ENCODE data around the gene AFAP1L2. TPM values are rescaled to one million over a fixed set of nuclear protein-coding genes. Genes with fewer than 3 reads are reported as not detected.

Gene AFAP1L2
- total and polyA plus RNA-seq, 2 donors (not counting 1 experiment from before 2014, with no cell fraction given), result 4.7 to 4.9 TPM

GRCh38 chr10:114432566-114433093 is 28.3 kb upstream of the AFAP1L2 start:
- ChIA-PET CTCF (interaction anchor here (0.5 to 1.2 kb wide), 2 partner anchors 129 to 308 kb away, joined by 3 to 4 read pairs; no protein-coding TSS in a partner anchor), POLR2A (no interaction called here)
- intact Hi-C loops (cut with micrococcal nuclease), result loop anchor here (10.0 kb wide), 1 partner anchor 128 kb away; no protein-coding TSS in a partner anchor
- ATAC-seq (ENCODE audit: low read depth) (no peak), DNase-seq (no peak)
- H3K9me3 Mint-ChIP-seq (ENCODE audit: insufficient read depth), result no peaks in the 10 kb centered on the region
- no peak overlapping the region for H3K9ac ChIP-seq (ENCODE audit: low read length)
- TF ChIP-seq CTCF (IDR thresholded peaks at IDR 0.05) (no peak), EZH2 (IDR thresholded peaks at IDR 0.05; ENCODE audit: borderline replicate concordance, insufficient read depth, low read depth, low read length, poor library complexity, severe bottlenecking) (no peak)
- H3K4me3 ChIP-seq (ENCODE audit: control extremely low read depth in 1 of 5, extremely low read depth in 1 of 5, insufficient read depth in 1 of 5, low read depth in 2 of 5, low read length in 4 of 5), result no peak overlapping the region
- no peaks in the 10 kb centered on the region for H3K4me1 Mint-ChIP-seq
- no peaks in the 10 kb centered on the region for H3K27me3 Mint-ChIP-seq
- 100% methylated on average over 2 of the region's 4 CpGs for WGBS (ENCODE audit: insufficient coverage)
- H3K79me2 ChIP-seq (ENCODE audit: control insufficient read depth, insufficient read depth, low read length), result no peaks in the 10 kb centered on the region
- H3K27ac ChIP-seq (ENCODE audit: low read length in 2 of 2), result no peak overlapping the region
- H3K4me2 ChIP-seq (replicated peaks; ENCODE audit: low read depth, low read length, poor library complexity, severe bottlenecking), result no peak overlapping the region
- peaks cover 10 to 61% of the 10 kb centered on the region in 2 experiments for H3K36me3 ChIP-seq (replicated peaks in 1 of 2; ENCODE audit: control extremely low read depth in 1 of 2, control insufficient read depth in 1 of 2, extremely low read depth in 1 of 2, insufficient read depth in 2 of 2, low read length in 1 of 2)
- H3K27ac Mint-ChIP-seq, result no peak overlapping the region
- H3K27me3 ChIP-seq (replicated peaks in 1 of 4; ENCODE audit: control extremely low read depth in 1 of 4, control insufficient read depth in 3 of 4, insufficient read depth in 4 of 4, low read length in 3 of 4), result no peaks in the 10 kb centered on the region
- H2AFZ ChIP-seq (ENCODE audit: insufficient read depth, low read depth, low read length, poor library complexity, severe bottlenecking), result no peak overlapping the region
- no peaks in the 10 kb centered on the region for H3K9me3 ChIP-seq (ENCODE audit: control extremely low read depth in 1 of 3, control insufficient read depth in 2 of 3, insufficient read depth in 1 of 3, low read length in 2 of 3)
- H4K20me1 ChIP-seq (ENCODE audit: control insufficient read depth, insufficient read depth, low read length, poor library complexity, severe bottlenecking), result no peaks in the 10 kb centered on the region
- H3K4me1 ChIP-seq (ENCODE audit: control insufficient read depth in 2 of 2, insufficient read depth in 2 of 2, low read length in 2 of 2), result no peaks in the 10 kb centered on the region
- no peak overlapping the region for H3K4me3 Mint-ChIP-seq

GRCh38 chr10:114431414-114432135 is 27.3 kb upstream of the AFAP1L2 start:
- Mint-ChIP-seq H3K9me3 (ENCODE audit: insufficient read depth) (no peaks in the 10 kb centered on the region), H3K4me1 (no peaks in the 10 kb centered on the region), H3K27me3 (no peaks in the 10 kb centered on the region), H3K4me3 (no peak overlapping the region), H3K27ac (no peak overlapping the region)
- ATAC-seq (ENCODE audit: low read depth) (no peak), DNase-seq (no peak)
- ChIA-PET CTCF (interaction anchor here (0.5 kb wide), 1 partner anchor 309 kb away, joined by 3 read pairs; no protein-coding TSS in a partner anchor), POLR2A (no interaction called here)
- Histone ChIP-seq H3K9ac (ENCODE audit: low read length) (no peak overlapping the region), H3K36me3 (replicated peaks in 1 of 2; ENCODE audit: control extremely low read depth in 1 of 2, control insufficient read depth in 1 of 2, extremely low read depth in 1 of 2, insufficient read depth in 2 of 2, low read length in 1 of 2) (peaks cover 10 to 50% of the 10 kb centered on the region in 2 experiments), H3K4me1 (ENCODE audit: control insufficient read depth in 2 of 2, insufficient read depth in 2 of 2, low read length in 2 of 2) (no peaks in the 10 kb centered on the region), H3K27me3 (replicated peaks in 1 of 4; ENCODE audit: control extremely low read depth in 1 of 4, control insufficient read depth in 3 of 4, insufficient read depth in 4 of 4, low read length in 3 of 4) (no peaks in the 10 kb centered on the region), H4K20me1 (ENCODE audit: control insufficient read depth, insufficient read depth, low read length, poor library complexity, severe bottlenecking) (no peaks in the 10 kb centered on the region), H3K79me2 (ENCODE audit: control insufficient read depth, insufficient read depth, low read length) (no peaks in the 10 kb centered on the region), H3K9me3 (ENCODE audit: control extremely low read depth in 1 of 3, control insufficient read depth in 2 of 3, insufficient read depth in 1 of 3, low read length in 2 of 3) (peaks cover 0 to 2% (median 0%) of the 10 kb centered on the region in 3 donors), H3K4me2 (replicated peaks; ENCODE audit: low read depth, low read length, poor library complexity, severe bottlenecking) (no peak overlapping the region), H3K4me3 (ENCODE audit: control extremely low read depth in 1 of 5, extremely low read depth in 1 of 5, insufficient read depth in 1 of 5, low read depth in 2 of 5, low read length in 4 of 5) (no peak overlapping the region), H3K27ac (ENCODE audit: low read length in 2 of 2) (no peak overlapping the region), H2AFZ (ENCODE audit: insufficient read depth, low read depth, low read length, poor library complexity, severe bottlenecking) (no peak overlapping the region)
- TF ChIP-seq EZH2 (IDR thresholded peaks at IDR 0.05; ENCODE audit: borderline replicate concordance, insufficient read depth, low read depth, low read length, poor library complexity, severe bottlenecking) (no peak), CTCF (IDR thresholded peaks at IDR 0.05) (no peak)
- intact Hi-C loops (cut with micrococcal nuclease), result loop anchor here (10.0 kb wide), 1 partner anchor 127 kb away; no protein-coding TSS in a partner anchor
- WGBS (ENCODE audit: insufficient coverage), result 100% methylated on average over 1 of the region's 4 CpGs
